NT2/D1 (cell line): ENCODE results near the gene TACR1.

Experiments used
- SUZ12 ChIP-seq: IDR thresholded peaks from 2 replicates; pipeline ENCODE4 v1.6.1; 2011; ENCODE audit not compliant: insufficient read length, insufficient read depth; ENCODE audit errors: extremely low read depth
- ZNF274 ChIP-seq: IDR thresholded peaks from 2 replicates; pipeline ENCODE4 v1.6.1; 2011; ENCODE audit warnings: mild to moderate bottlenecking, low read depth, low read length

- TF ChIP-seq SUZ12: no peak
- TF ChIP-seq ZNF274: no peak
Measured at GRCh38 chr2:75007061-75007460, 192.3 kb downstream of the TACR1 start.
